GM23338 (cell line): ENCODE results near the gene MRS2.

ENCODE experiments used
- EZH2 ChIP-seq: fragments of 200-600 bp; sonication (generic); IDR thresholded peaks from one replicate; pipeline ENCODE4 v1.8.0; 2017; ENCODE audit warnings: antibody characterized with exemption, mild to moderate bottlenecking, low read depth; ENCODE audit not compliant: unreplicated experiment
- EZH2phosphoT487 ChIP-seq: fragments of 200-600 bp; sonication (generic); IDR thresholded peaks from one replicate; pipeline ENCODE4 v1.8.1; 2018; ENCODE audit warnings: antibody characterized with exemption; ENCODE audit not compliant: unreplicated experiment
- TF ChIP-seq, protein P1 (sequence below), 2 experiments: fragments of 200-600 bp in 1 of 2; sonication (generic) in 1 of 2; conservative IDR thresholded peaks; 2 replicates each; pipeline versions ENCODE4 v1.5.1 to v1.6.1; 2016 to 2017; ENCODE audit warnings: antibody characterized with exemption in 2 of 2, low read depth in 2 of 2, mild to moderate bottlenecking in 2 of 2, moderate library complexity in 1 of 2

DNA sequence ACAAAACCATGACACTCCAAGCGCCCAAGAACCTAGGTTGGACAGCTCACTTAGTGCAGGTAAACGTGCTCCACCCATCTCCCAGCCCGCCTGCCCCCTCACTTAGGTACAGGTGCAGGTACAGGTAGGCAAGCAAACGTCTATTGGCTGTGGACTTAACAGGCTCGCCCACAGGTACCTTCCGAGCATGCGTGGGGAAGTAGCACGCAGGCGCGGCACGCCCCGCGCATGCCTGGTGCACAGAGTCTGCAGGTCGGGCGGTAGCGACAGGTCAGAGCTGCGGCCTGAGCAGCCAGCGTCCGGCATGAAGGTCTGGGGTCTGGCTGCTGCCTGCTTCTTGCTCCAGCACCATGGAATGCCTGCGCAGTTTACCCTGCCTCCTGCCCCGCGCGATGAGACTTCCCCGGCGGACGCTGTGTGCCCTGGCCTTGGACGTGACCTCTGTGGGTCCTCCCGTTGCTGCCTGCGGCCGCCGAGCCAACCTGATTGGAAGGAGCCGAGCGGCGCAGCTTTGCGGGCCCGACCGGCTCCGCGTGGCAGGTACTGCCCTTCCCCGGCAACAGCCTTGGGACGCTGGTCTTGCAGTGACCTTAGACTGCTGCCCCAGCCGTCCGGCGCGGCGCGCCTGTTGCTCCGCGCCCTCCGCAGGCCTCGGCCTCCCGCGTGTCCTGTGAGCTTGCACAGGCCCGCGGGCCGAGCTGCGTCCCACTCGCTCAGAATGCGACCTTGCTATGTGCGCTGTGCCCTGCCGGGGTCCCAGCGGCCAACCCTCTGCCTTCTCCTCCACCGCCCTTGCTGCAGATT lies at the start of gene MRS2:
- TF ChIP-seq, protein P1, sequence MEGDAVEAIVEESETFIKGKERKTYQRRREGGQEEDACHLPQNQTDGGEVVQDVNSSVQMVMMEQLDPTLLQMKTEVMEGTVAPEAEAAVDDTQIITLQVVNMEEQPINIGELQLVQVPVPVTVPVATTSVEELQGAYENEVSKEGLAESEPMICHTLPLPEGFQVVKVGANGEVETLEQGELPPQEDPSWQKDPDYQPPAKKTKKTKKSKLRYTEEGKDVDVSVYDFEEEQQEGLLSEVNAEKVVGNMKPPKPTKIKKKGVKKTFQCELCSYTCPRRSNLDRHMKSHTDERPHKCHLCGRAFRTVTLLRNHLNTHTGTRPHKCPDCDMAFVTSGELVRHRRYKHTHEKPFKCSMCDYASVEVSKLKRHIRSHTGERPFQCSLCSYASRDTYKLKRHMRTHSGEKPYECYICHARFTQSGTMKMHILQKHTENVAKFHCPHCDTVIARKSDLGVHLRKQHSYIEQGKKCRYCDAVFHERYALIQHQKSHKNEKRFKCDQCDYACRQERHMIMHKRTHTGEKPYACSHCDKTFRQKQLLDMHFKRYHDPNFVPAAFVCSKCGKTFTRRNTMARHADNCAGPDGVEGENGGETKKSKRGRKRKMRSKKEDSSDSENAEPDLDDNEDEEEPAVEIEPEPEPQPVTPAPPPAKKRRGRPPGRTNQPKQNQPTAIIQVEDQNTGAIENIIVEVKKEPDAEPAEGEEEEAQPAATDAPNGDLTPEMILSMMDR (conservative IDR thresholded peaks at IDR 0.05; ENCODE audit: low read depth in 2 of 2) = no peak
- TF ChIP-seq EZH2 (no peak), EZH2phosphoT487 (no peak)
